Mesenchymal stem cell (in vitro differentiated cells and primary cell): ENCODE results near the gene PLA2G4B.
A peak's percentile ranks its signal among the peaks of the same experiment; 100 is the strongest.

Experiments used
- DNase-seq: peaks from one replicate; pipeline ENCODE4 v3.0.0-alpha.2; 2013
- H2AFZ ChIP-seq: one replicate; pipeline ENCODE4 v1.6.1; 2013; ENCODE audit warnings: low read depth, mild to moderate bottlenecking, control low read depth, inconsistent platforms, low read length, moderate library complexity
- H2AK5ac ChIP-seq: 2 replicates; pipeline ENCODE4 v1.6.1; 2013; ENCODE audit warnings: low read length, moderate library complexity, mild to moderate bottlenecking, inconsistent platforms; ENCODE audit not compliant: severe bottlenecking
- H2BK120ac ChIP-seq: one replicate; pipeline ENCODE4 v1.6.1; 2013; ENCODE audit warnings: low read depth, mild to moderate bottlenecking, inconsistent platforms, low read length, moderate library complexity
- H2BK12ac ChIP-seq, 2 experiments: one replicate each; pipeline ENCODE4 v1.6.1; 2013; ENCODE audit warnings: inconsistent platforms in 2 of 2, low read length in 2 of 2, mild to moderate bottlenecking in 2 of 2, moderate library complexity in 2 of 2, control low read depth in 1 of 2
- H2BK15ac ChIP-seq: one replicate; pipeline ENCODE4 v1.6.1; 2013; ENCODE audit warnings: mild to moderate bottlenecking, low read depth, inconsistent platforms; ENCODE audit not compliant: poor library complexity, severe bottlenecking
- H2BK5ac ChIP-seq: 2 replicates; pipeline ENCODE4 v1.6.1; 2013; ENCODE audit warnings: low read depth, mild to moderate bottlenecking, low read length, control low read depth, inconsistent platforms; ENCODE audit not compliant: poor library complexity, severe bottlenecking
- H3K14ac ChIP-seq, 2 experiments: one replicate each; pipeline ENCODE4 v1.6.1; 2013; ENCODE audit warnings: inconsistent platforms in 2 of 2, low read length in 2 of 2, control low read depth in 1 of 2, mild to moderate bottlenecking in 1 of 2, moderate library complexity in 1 of 2
- H3K18ac ChIP-seq, 2 experiments: one replicate each; pipeline ENCODE4 v1.6.1; 2013; ENCODE audit warnings: inconsistent platforms in 2 of 2, low read length in 2 of 2, control low read depth in 1 of 2, low read depth in 1 of 2, mild to moderate bottlenecking in 1 of 2
- H3K23ac ChIP-seq, 2 experiments: one replicate each; pipeline ENCODE4 v1.6.1; 2013; ENCODE audit warnings: inconsistent platforms in 2 of 2, low read length in 2 of 2, mild to moderate bottlenecking in 2 of 2, moderate library complexity in 2 of 2, control low read depth in 1 of 2
- H3K27ac ChIP-seq: 2 replicates; pipeline ENCODE4 v1.5.1; 2013; ENCODE audit warnings: mild to moderate bottlenecking, moderate library complexity, low read length, control low read depth, inconsistent platforms; ENCODE audit not compliant: poor library complexity, severe bottlenecking
- H3K27me3 ChIP-seq, 2 experiments: 2 replicates each; pipeline versions ENCODE4 v1.6.1 to v1.7.0; 2013; ENCODE audit warnings: low read length in 2 of 2, mild to moderate bottlenecking in 2 of 2, moderate library complexity in 2 of 2, control low read depth in 1 of 2, inconsistent platforms in 1 of 2; ENCODE audit not compliant: control insufficient read depth in 1 of 2, insufficient read depth in 1 of 2
- H3K36me3 ChIP-seq, 2 experiments: 2 replicates each; pipeline versions ENCODE4 v1.6.1 to v1.7.0; 2013; ENCODE audit warnings: low read length in 2 of 2, control low read depth in 1 of 2, inconsistent platforms in 1 of 2, low read depth in 1 of 2, mild to moderate bottlenecking in 1 of 2; ENCODE audit not compliant: insufficient read depth in 2 of 2, control insufficient read depth in 1 of 2
- H3K4ac ChIP-seq, 2 experiments: one replicate each; pipeline ENCODE4 v1.6.1; 2013; ENCODE audit warnings: inconsistent platforms in 2 of 2, low read length in 2 of 2, mild to moderate bottlenecking in 2 of 2, moderate library complexity in 2 of 2, control low read depth in 1 of 2, low read depth in 1 of 2
- H3K4me1 ChIP-seq: 2 replicates; pipeline ENCODE4 v1.6.1; 2013; ENCODE audit warnings: low read depth, low read length, control low read depth; ENCODE audit not compliant: control insufficient read depth, insufficient read depth
- H3K4me2 ChIP-seq: 2 replicates; pipeline ENCODE4 v1.6.1; 2013; ENCODE audit warnings: low read length, mild to moderate bottlenecking, inconsistent platforms; ENCODE audit not compliant: poor library complexity, severe bottlenecking
- H3K4me3 ChIP-seq, 2 experiments: 2 replicates each; pipeline versions ENCODE4 v1.5.1 to v1.7.0; 2013; ENCODE audit warnings: low read length in 2 of 2, mild to moderate bottlenecking in 2 of 2, control low read depth in 1 of 2, low read depth in 1 of 2; ENCODE audit not compliant: insufficient read depth in 1 of 2
- H3K79me1 ChIP-seq: replicated peaks from 2 replicates; pipeline ENCODE4 v1.6.1; 2013; ENCODE audit warnings: mild to moderate bottlenecking, control low read depth, low read length, inconsistent platforms; ENCODE audit not compliant: poor library complexity, severe bottlenecking
- H3K9ac ChIP-seq: 2 replicates; pipeline ENCODE4 v1.7.0; 2013; ENCODE audit warnings: mild to moderate bottlenecking, low read length, moderate library complexity
- H3K9me3 ChIP-seq: 2 replicates; pipeline ENCODE4 v1.7.0; 2013; ENCODE audit warnings: mild to moderate bottlenecking, low read length; ENCODE audit not compliant: control insufficient read depth
- H4K8ac ChIP-seq: one replicate; pipeline ENCODE4 v1.6.1; 2013; ENCODE audit warnings: inconsistent platforms, mild to moderate bottlenecking, low read length, moderate library complexity
- H4K91ac ChIP-seq: one replicate; pipeline ENCODE4 v1.6.1; 2013; ENCODE audit warnings: mild to moderate bottlenecking, low read length, inconsistent platforms
- WGBS: methylation state at CpG from one replicate; pipeline ENCODE4 v1.1.7; 2013; ENCODE audit warnings: mixed read lengths; 5-methylcytosine and 5-hydroxymethylcytosine counted together

Gene PLA2G4B

GRCh38 chr15:41887893-41888292 is 49.2 kb downstream of the PLA2G4B start:
- WGBS, result 95% methylated on average over 9 of the region's 9 CpGs
- Histone ChIP-seq H3K23ac (no peak overlapping the region), H2BK120ac (no peak overlapping the region), H3K27me3 (peaks cover 0 to 35% of the 10 kb centered on the region in 2 experiments), H2BK5ac (no peak overlapping the region), H3K4me2 (no peak overlapping the region), H3K4me1 (peaks cover 25% of the 10 kb centered on the region), H2AFZ (no peak overlapping the region), H2AK5ac (no peak overlapping the region), H3K79me1 (no peaks in the 10 kb centered on the region), H3K9me3 (no peaks in the 10 kb centered on the region), H3K4ac (no peak overlapping the region), H2BK12ac (no peak overlapping the region), H3K36me3 (peaks cover 0 to 33% of the 10 kb centered on the region in 2 experiments), H3K4me3 (no peak overlapping the region), H3K27ac (no peak overlapping the region), H3K14ac (peak overlapping the region in 1 of 2 experiments; percentile 27), H4K8ac (no peak overlapping the region), H3K9ac (no peak overlapping the region), H3K18ac (no peak overlapping the region), H4K91ac (no peak overlapping the region), H2BK15ac (no peak overlapping the region)
- DNase-seq, result no peak

DNA sequence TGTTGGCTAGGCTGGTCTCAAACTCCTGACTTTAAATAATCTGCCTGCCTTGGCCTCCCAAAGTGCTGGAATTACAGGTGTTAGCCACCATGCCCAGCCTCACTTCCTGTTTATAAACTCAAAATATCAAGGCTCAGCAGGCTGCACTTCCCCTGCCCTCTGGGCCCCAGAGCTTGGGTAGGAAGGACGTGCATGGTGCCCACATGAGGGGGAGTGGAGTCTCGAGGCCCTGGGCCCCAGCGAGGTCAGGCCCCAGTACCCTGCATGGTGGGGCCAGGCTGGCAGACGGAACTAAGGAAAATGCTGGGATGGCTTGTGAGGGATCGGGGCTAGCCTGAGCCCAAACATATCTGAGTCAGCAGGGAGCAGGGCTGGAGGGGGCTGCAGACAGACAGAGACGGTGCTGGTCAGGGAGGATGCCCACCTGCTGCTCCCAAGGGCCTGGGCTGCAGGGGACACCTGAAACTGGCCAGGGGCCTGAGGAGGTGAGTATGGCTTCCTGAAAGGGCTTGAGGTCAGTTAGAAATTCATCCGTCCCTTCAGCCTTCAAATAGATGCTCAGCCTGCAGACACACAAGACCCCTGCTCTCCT is 50.1 kb downstream of the PLA2G4B start:
- no peak overlapping the region for H3K27ac ChIP-seq
- H3K27me3 ChIP-seq, result peaks cover 0 to 30% of the 10 kb centered on the region in 2 experiments
- no peak for DNase-seq
- H3K36me3 ChIP-seq, result peaks cover 0 to 27% of the 10 kb centered on the region in 2 experiments
- H3K9me3 ChIP-seq, result no peaks in the 10 kb centered on the region
- no peaks in the 10 kb centered on the region for H3K79me1 ChIP-seq
- H3K23ac ChIP-seq, result no peak overlapping the region
- H2AFZ ChIP-seq, result no peak overlapping the region
- H3K4me3 ChIP-seq, result no peak overlapping the region
- no peak overlapping the region for H3K9ac ChIP-seq
- no peak overlapping the region for H3K14ac ChIP-seq
- H3K4me2 ChIP-seq, result no peak overlapping the region
- no peak overlapping the region for H4K8ac ChIP-seq
- no peak overlapping the region for H2BK15ac ChIP-seq
- H4K91ac ChIP-seq, result no peak overlapping the region
- no peak overlapping the region for H2BK5ac ChIP-seq
- peaks cover 29% of the 10 kb centered on the region for H3K4me1 ChIP-seq
- H2BK12ac ChIP-seq, result no peak overlapping the region
- no peak overlapping the region for H2BK120ac ChIP-seq
- 85% methylated on average over 7 of the region's 7 CpGs for WGBS
- no peak overlapping the region for H3K4ac ChIP-seq
- H3K18ac ChIP-seq, result no peak overlapping the region
- no peak overlapping the region for H2AK5ac ChIP-seq

GRCh38 chr15:41890050-41890690 is 51.5 kb downstream of the PLA2G4B start:
- Histone ChIP-seq H2BK15ac (no peak overlapping the region), H3K9ac (no peak overlapping the region), H3K23ac (no peak overlapping the region)

DNA sequence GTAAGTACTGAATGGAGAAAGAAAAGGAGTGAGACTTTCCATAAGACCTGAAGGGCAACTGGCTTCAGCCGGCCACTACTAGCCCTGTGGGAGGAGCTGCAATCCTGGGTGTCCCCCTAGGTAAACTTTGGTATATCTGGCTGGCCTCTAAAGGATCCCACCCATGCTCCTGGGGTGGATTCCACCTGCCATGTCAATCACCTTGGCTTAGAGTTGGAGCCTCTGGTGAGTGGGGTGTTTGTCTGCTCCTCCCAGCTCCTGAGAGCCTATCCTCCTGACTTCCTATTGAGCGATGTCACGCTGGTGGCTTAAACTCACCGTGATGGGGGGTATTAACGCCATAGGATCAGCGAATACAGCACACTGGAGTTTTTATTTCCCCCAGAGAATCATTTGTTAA is 52.6 kb downstream of the PLA2G4B start:
- no peak for DNase-seq
- H3K27me3 ChIP-seq, result peaks cover 0 to 30% of the 10 kb centered on the region in 2 experiments
- H3K79me1 ChIP-seq, result no peaks in the 10 kb centered on the region
- no peak overlapping the region for H3K9ac ChIP-seq
- H4K8ac ChIP-seq, result no peak overlapping the region
- peaks cover 0 to 27% of the 10 kb centered on the region in 2 experiments for H3K36me3 ChIP-seq
- H3K14ac ChIP-seq, result no peak overlapping the region
- H3K18ac ChIP-seq, result no peak overlapping the region
- no peak overlapping the region for H2AK5ac ChIP-seq
- no peak overlapping the region for H3K4me3 ChIP-seq
- no peak overlapping the region for H2BK15ac ChIP-seq
- H4K91ac ChIP-seq, result no peak overlapping the region
- no peaks in the 10 kb centered on the region for H3K9me3 ChIP-seq
- no peak overlapping the region for H3K27ac ChIP-seq
- H3K23ac ChIP-seq, result no peak overlapping the region
- H2BK5ac ChIP-seq, result no peak overlapping the region
- no peak overlapping the region for H2BK12ac ChIP-seq
- no peak overlapping the region for H2AFZ ChIP-seq
- no peak overlapping the region for H3K4me2 ChIP-seq
- no peak overlapping the region for H3K4ac ChIP-seq
- peaks cover 44% of the 10 kb centered on the region for H3K4me1 ChIP-seq
- WGBS, result 91% methylated on average over 6 of the region's 6 CpGs
- no peak overlapping the region for H2BK120ac ChIP-seq

More at GRCh38 chr15:41890050-41890690, 51.5 kb downstream of the PLA2G4B start:
- Histone ChIP-seq H3K18ac (no peak overlapping the region), H3K4me3 (no peak overlapping the region), H3K14ac (no peak overlapping the region), H3K79me1 (no peaks in the 10 kb centered on the region), H3K4me1 (peaks cover 43% of the 10 kb centered on the region), H3K4me2 (no peak overlapping the region), H3K4ac (no peak overlapping the region), H3K27ac (no peak overlapping the region), H4K91ac (no peak overlapping the region), H3K9me3 (no peaks in the 10 kb centered on the region), H3K27me3 (peaks cover 0 to 30% of the 10 kb centered on the region in 2 experiments), H2AK5ac (no peak overlapping the region), H3K36me3 (peaks cover 0 to 27% of the 10 kb centered on the region in 2 experiments), H2AFZ (no peak overlapping the region), H2BK12ac (no peak overlapping the region), H2BK120ac (no peak overlapping the region), H2BK5ac (no peak overlapping the region), H4K8ac (no peak overlapping the region)
- 95% methylated on average over 6 of the region's 6 CpGs for WGBS
- DNase-seq, result no peak
